Endothelial cell (in vitro differentiated cells): ENCODE results near the gene FAM169A. TPM values are rescaled to one million over a fixed set of nuclear protein-coding genes. Genes with fewer than 3 reads are reported as not detected.

Experiments
- DNase-seq: peaks from one replicate; pipeline ENCODE4 v3.0.0; 2021; ENCODE audit warnings: low spot score
- H3K27ac Mint-ChIP-seq: one replicate; pipeline ENCODE4 v1.8.0; 2021; ENCODE audit warnings: mixed read lengths, inconsistent platforms; ENCODE audit not compliant: unreplicated experiment
- H3K27me3 Mint-ChIP-seq: one replicate; pipeline ENCODE4 v1.8.0; 2021; ENCODE audit warnings: mild to moderate bottlenecking, moderate library complexity, mixed read lengths, inconsistent platforms; ENCODE audit not compliant: unreplicated experiment
- H3K36me3 Mint-ChIP-seq: one replicate; pipeline ENCODE4 v1.8.0; 2021; ENCODE audit warnings: mild to moderate bottlenecking, low read depth, mixed read lengths, inconsistent platforms; ENCODE audit not compliant: unreplicated experiment
- H3K4me1 Mint-ChIP-seq: one replicate; pipeline ENCODE4 v1.8.0; 2021; ENCODE audit warnings: mild to moderate bottlenecking, mixed read lengths, inconsistent platforms; ENCODE audit not compliant: unreplicated experiment
- H3K4me3 Mint-ChIP-seq: one replicate; pipeline ENCODE4 v1.8.0; 2021; ENCODE audit warnings: mild to moderate bottlenecking, mixed read lengths, inconsistent platforms; ENCODE audit not compliant: unreplicated experiment
- H3K9me3 Mint-ChIP-seq: one replicate; pipeline ENCODE4 v1.8.0; 2021; ENCODE audit warnings: mixed read lengths, inconsistent platforms; ENCODE audit not compliant: unreplicated experiment
- total RNA-seq: library from RNA; stranded (reverse); fragmentation: NEBNext Ultra II Directional; extraction: Animal tissue kit (Norgen Biotek cat#: 25700); gene quantifications from one replicate; pipeline ENCODE4 v1.2.1, GENCODE V29; 2021; ENCODE audit not compliant: unreplicated experiment
- TF ChIP-seq, protein P1 (sequence below): fragments of 200-600 bp; sonication (generic); IDR thresholded peaks from one replicate; pipeline ENCODE4 v1.5.0; 2021; ENCODE audit warnings: antibody characterized with exemption; ENCODE audit not compliant: unreplicated experiment

Gene FAM169A
- total RNA-seq, 1 donor from 2014 or later = 21.1 TPM

DNA sequence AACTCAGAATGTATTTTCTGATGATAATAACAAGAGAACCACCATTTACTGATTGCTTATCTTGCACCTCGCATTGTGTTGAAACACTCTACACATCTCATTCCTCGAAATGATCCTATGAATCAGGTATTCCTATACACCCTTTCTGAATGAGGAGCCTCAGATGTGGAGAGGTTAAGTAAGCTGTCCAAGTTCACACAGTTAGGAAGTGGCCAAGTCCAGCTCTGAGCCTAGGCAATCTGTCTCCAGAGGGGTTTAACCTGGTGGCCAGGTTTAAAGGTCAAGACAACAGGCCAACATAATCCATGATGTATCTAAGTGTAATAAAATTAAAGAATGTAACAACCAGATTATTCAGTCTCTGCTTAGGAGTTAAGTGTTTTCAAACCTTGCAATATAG, 12.9 kb downstream of the FAM169A start:
- TF ChIP-seq, protein P1, sequence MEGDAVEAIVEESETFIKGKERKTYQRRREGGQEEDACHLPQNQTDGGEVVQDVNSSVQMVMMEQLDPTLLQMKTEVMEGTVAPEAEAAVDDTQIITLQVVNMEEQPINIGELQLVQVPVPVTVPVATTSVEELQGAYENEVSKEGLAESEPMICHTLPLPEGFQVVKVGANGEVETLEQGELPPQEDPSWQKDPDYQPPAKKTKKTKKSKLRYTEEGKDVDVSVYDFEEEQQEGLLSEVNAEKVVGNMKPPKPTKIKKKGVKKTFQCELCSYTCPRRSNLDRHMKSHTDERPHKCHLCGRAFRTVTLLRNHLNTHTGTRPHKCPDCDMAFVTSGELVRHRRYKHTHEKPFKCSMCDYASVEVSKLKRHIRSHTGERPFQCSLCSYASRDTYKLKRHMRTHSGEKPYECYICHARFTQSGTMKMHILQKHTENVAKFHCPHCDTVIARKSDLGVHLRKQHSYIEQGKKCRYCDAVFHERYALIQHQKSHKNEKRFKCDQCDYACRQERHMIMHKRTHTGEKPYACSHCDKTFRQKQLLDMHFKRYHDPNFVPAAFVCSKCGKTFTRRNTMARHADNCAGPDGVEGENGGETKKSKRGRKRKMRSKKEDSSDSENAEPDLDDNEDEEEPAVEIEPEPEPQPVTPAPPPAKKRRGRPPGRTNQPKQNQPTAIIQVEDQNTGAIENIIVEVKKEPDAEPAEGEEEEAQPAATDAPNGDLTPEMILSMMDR = no peak
- H3K27ac Mint-ChIP-seq = no peak overlapping the region
- H3K36me3 Mint-ChIP-seq = peaks cover 11% of the 10 kb centered on the region
- H3K4me1 Mint-ChIP-seq = peaks cover 23% of the 10 kb centered on the region
- H3K27me3 Mint-ChIP-seq = peaks cover 2% of the 10 kb centered on the region
- no peak for DNase-seq
- no peak overlapping the region for H3K4me3 Mint-ChIP-seq
- peaks cover 7% of the 10 kb centered on the region for H3K9me3 Mint-ChIP-seq

DNA sequence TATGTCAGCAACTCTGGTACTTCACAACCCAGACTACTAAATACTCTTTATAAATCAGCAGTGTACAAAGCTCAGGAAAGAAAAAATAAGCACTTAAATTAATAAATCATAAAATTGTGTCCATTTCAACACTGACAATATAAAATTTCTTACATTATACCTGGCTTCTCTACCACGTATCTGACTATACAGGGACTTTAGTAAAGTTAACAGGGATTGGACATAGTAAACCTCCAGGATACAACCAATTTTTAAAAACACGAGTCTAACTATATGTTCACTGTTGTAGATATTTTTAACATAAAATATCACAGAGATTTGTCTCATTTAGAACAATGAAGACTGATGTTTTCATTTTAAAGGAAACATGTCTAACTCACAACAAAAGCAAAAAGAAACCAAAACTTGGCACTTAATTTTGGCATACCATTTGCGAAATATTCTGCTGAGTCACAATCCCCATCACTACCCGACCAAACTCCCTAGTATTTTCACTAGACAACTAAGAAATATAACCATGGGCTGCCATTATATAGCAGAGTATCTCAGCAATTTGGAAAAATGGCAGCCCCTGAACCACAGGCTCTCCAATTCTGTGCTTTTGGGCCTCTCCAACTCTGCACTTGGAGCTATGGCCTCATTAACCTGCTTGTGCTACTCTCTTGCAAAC, 14.4 kb downstream of the FAM169A start:
- Mint-ChIP-seq H3K27ac (no peak overlapping the region), H3K4me1 (peaks cover 23% of the 10 kb centered on the region), H3K36me3 (peaks cover 11% of the 10 kb centered on the region), H3K4me3 (no peak overlapping the region), H3K9me3 (peaks cover 7% of the 10 kb centered on the region), H3K27me3 (peaks cover 2% of the 10 kb centered on the region)
- TF ChIP-seq, protein P1 = no peak
- DNase-seq = no peak

DNA sequence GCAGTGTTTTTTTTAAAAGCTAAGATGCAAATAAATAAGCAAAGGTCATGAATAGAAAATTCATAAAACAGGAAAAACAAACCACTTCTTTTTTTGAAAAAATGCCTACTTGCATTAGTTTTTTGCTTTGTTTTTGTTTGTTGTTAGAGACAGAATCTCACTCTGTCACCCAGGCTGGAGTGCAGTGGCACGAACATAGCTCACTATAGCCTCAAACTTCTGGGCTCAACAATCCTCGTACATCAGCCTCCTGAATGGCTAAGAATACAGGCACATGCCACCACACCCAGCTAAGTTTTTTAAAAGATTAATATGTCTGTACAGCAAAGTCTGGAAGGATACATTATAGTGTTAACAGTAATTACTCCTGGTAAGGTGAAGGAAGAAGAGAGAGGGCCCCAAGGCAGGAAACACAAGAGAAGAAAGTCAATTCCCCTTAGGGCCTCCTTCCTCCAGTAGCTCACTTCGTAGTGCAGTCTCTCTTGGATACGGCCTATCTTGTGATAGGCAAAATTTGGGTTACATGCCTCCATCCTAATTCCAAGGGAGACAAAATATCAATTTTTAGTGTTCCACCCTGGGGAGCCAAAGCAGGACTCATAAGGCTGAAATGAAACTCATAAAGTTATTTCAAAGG, 15.3 kb downstream of the FAM169A start:
- peaks cover 23% of the 10 kb centered on the region for H3K4me1 Mint-ChIP-seq
- peak overlapping the region; percentile 68 for H3K27ac Mint-ChIP-seq
- no peak for DNase-seq
- H3K4me3 Mint-ChIP-seq = no peak overlapping the region
- H3K9me3 Mint-ChIP-seq = peaks cover 5% of the 10 kb centered on the region
- H3K27me3 Mint-ChIP-seq = peaks cover 2% of the 10 kb centered on the region
- TF ChIP-seq, protein P1 = no peak
- peaks cover 5% of the 10 kb centered on the region for H3K36me3 Mint-ChIP-seq

DNA sequence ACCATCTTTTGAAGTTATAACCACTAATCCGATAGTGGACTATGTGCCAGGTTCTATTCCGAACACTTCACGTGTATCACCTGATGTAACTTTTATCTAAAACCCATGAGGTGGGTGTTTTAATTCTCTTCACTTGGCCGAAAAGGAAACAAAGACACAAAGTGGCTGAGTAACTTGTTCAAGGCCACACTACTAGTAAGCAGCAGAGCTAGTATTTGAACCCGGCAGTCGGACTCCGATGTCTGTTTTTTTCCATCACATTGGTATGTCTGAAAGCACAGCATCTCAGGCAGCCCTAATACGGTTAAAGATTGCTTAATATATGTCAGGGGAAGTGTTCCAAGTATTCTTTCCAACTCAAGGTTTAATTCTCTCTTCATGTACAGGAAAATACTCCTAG, 16.2 kb downstream of the FAM169A start:
- TF ChIP-seq, protein P1 = no peak
- Mint-ChIP-seq H3K27me3 (peaks cover 2% of the 10 kb centered on the region), H3K4me1 (peaks cover 23% of the 10 kb centered on the region), H3K4me3 (no peak overlapping the region), H3K9me3 (no peaks in the 10 kb centered on the region), H3K36me3 (no peaks in the 10 kb centered on the region), H3K27ac (no peak overlapping the region)
- no peak for DNase-seq

DNA sequence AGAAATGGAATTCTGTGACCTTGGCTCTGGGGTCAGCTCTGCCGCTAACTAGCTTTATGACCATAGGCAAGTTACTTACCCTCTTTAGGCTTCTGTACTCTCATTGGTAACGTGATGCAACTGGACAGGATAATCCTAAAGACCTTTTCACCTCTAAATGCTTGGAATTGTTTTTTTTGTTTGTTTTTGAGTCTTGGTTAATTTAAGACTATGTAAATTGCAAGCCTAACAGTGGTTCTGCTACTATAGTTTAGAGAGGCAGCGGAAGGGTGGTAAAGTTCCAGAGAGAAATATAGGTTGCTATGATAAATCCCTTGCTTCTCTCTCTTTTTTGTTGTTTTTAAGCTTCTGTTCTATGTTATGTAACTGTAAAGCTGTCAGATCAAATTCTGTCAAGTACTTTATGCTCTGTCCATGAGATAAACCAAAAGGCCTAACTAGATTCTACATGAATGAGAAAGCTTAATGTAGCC, 17.6 kb downstream of the FAM169A start:
- no peak overlapping the region for H3K4me3 Mint-ChIP-seq
- no peak for DNase-seq
- H3K27ac Mint-ChIP-seq = no peak overlapping the region
- peaks cover 23% of the 10 kb centered on the region for H3K4me1 Mint-ChIP-seq
- TF ChIP-seq, protein P1 = no peak
- H3K9me3 Mint-ChIP-seq = no peaks in the 10 kb centered on the region
- H3K36me3 Mint-ChIP-seq = no peaks in the 10 kb centered on the region
- H3K27me3 Mint-ChIP-seq = peaks cover 2% of the 10 kb centered on the region
